ENCODE data around the gene GMPPA. TPM values are rescaled to one million over a fixed set of nuclear protein-coding genes. Genes with fewer than 3 reads are reported as not detected.

The GMPPA gene
- total RNA-seq, 4 donors from 2014 or later, result 18.1 to 31.1 (median 26.4) TPM

- TF ChIP-seq CTCF (IDR thresholded peaks at IDR 0.05) (no peak), POLR2A (IDR thresholded peaks at IDR 0.05) (no peak)
- no peak for DNase-seq
- H3K9me3 ChIP-seq, result no peaks in the 10 kb centered on the region
- H3K27ac ChIP-seq, result no peak overlapping the region
- H3K27me3 ChIP-seq, result peaks cover 5 to 100% (median 8%) of the 10 kb centered on the region in 4 donors
- H3K4me1 ChIP-seq, result peaks cover 17 to 33% (median 21%) of the 10 kb centered on the region in 3 donors
- H3K4me3 ChIP-seq, result no peak overlapping the region
- intact Hi-C loops (cut with DNase I), result loop anchor here (5.0 kb wide), 1 partner anchor 48 kb away; no protein-coding TSS in a partner anchor
- no peaks in the 10 kb centered on the region for H3K36me3 ChIP-seq
- WGBS, 2 donors, result 65 to 86% methylated on average over 2 of the region's 2 CpGs
Measured at GRCh38 chr2:219524817-219525216, 26.1 kb downstream of the GMPPA start.

- no peak for DNase-seq
- H3K27me3 ChIP-seq, result peaks cover 5 to 100% (median 9%) of the 10 kb centered on the region in 4 donors
- intact Hi-C loops (cut with DNase I), result no loop called here
- no peaks in the 10 kb centered on the region for H3K36me3 ChIP-seq
- no peak for TF ChIP-seq CTCF (IDR thresholded peaks at IDR 0.05)
- no peak for TF ChIP-seq POLR2A (IDR thresholded peaks at IDR 0.05)
- H3K4me1 ChIP-seq, result peaks cover 17 to 36% (median 21%) of the 10 kb centered on the region in 3 donors
- H3K4me3 ChIP-seq, result no peak overlapping the region
- H3K9me3 ChIP-seq, result no peaks in the 10 kb centered on the region
- WGBS, 2 donors, result 45 to 65% methylated on average over 5 to 6 of the region's 9 CpGs
- H3K27ac ChIP-seq, result no peak overlapping the region
Measured at GRCh38 chr2:219525533-219526232, 27.0 kb downstream of the GMPPA start.

GRCh38 chr2:219526320-219527075, 27.8 kb downstream of the GMPPA start:
- Histone ChIP-seq H3K9me3 (no peaks in the 10 kb centered on the region), H3K4me1 (peaks cover 11 to 28% (median 19%) of the 10 kb centered on the region in 3 donors), H3K27ac (no peak overlapping the region), H3K4me3 (no peak overlapping the region), H3K36me3 (no peaks in the 10 kb centered on the region), H3K27me3 (peaks cover 3 to 99% (median 9%) of the 10 kb centered on the region in 4 donors)
- no peak for TF ChIP-seq POLR2A (IDR thresholded peaks at IDR 0.05)
- TF ChIP-seq CTCF (IDR thresholded peaks at IDR 0.05), result no peak
- no peak for DNase-seq
- intact Hi-C loops (cut with DNase I), result no loop called here
- WGBS, 2 donors, result 53 to 55% methylated on average over 7 to 10 of the region's 11 CpGs

GRCh38 chr2:219527076-219527394, 28.3 kb downstream of the GMPPA start:
- 47 to 61% methylated on average over 4 of the region's 6 CpGs for WGBS, 2 donors
- Histone ChIP-seq H3K4me3 (no peak overlapping the region), H3K9me3 (no peaks in the 10 kb centered on the region), H3K4me1 (peaks cover 9 to 23% (median 13%) of the 10 kb centered on the region in 3 donors), H3K36me3 (no peaks in the 10 kb centered on the region), H3K27me3 (peaks cover 0 to 99% (median 9%) of the 10 kb centered on the region in 4 donors), H3K27ac (no peak overlapping the region)
- DNase-seq, result no peak
- intact Hi-C loops (cut with DNase I), result no loop called here
- TF ChIP-seq CTCF (IDR thresholded peaks at IDR 0.05) (no peak), POLR2A (IDR thresholded peaks at IDR 0.05) (no peak)

GRCh38 chr2:219527472-219527871, 28.8 kb downstream of the GMPPA start:
- 44 to 52% methylated on average over 4 to 5 of the region's 5 CpGs for WGBS, 2 donors
- DNase-seq, result no peak
- H3K27ac ChIP-seq, result no peak overlapping the region
- no peaks in the 10 kb centered on the region for H3K36me3 ChIP-seq
- peaks cover 5 to 19% (median 9%) of the 10 kb centered on the region in 3 donors for H3K4me1 ChIP-seq
- intact Hi-C loops (cut with DNase I), result no loop called here
- no peak for TF ChIP-seq CTCF (IDR thresholded peaks at IDR 0.05)
- no peak for TF ChIP-seq POLR2A (IDR thresholded peaks at IDR 0.05)
- H3K27me3 ChIP-seq, result peaks cover 0 to 99% (median 8%) of the 10 kb centered on the region in 4 donors
- H3K4me3 ChIP-seq, result no peak overlapping the region
- no peaks in the 10 kb centered on the region for H3K9me3 ChIP-seq
